T-cell (primary cell): ENCODE measurements around the gene CYP2D6. TPM values are rescaled to one million over a fixed set of nuclear protein-coding genes. Genes with fewer than 3 reads are reported as not detected.
"Not testable (repeated sequence)": the region's sequence is repeated elsewhere in the genome, so short reads cannot be mapped to it uniquely, and the experiment has no call there.

Experiments
- ATAC-seq, 4 experiments: fragments of 200-7000 bp in 3 of 4; fragments of 150-1000 bp in 1 of 4; cut with Tn5 transposase; replicated peaks in 1 of 4; 1 replicate in 3 of 4; 2 replicates in 1 of 4; pipeline ENCODE4 v1.10.0; 2021; ENCODE audit warnings: moderate library complexity in 3 of 4, mild to moderate bottlenecking in 2 of 4, moderate number of reproducible peaks in 1 of 4
- CTCF ChIA-PET, 2 donors: fragments of 300-600 bp; sonication (Branson Sonifier 250); formaldehyde crosslinking; loops; one replicate each; lab custom pipeline; 2022; ENCODE audit warnings: antibody characterized with exemption in 2 of 2; lab: Charles Lee
- POLR2A ChIA-PET, 2 donors: fragments of 300-600 bp; sonication (Branson Sonifier 250); formaldehyde crosslinking; loops; one replicate each; lab custom pipeline; 2022; ENCODE audit warnings: antibody characterized with exemption in 2 of 2; lab: Charles Lee
- DNase-seq, 35 experiments: peaks; one replicate each; pipeline versions ENCODE4 v3.0.0 to v3.0.0-alpha.2; 2013 to 2023
- H3K27ac ChIP-seq: one replicate; pipeline ENCODE4 v1.5.1; 2013; ENCODE audit warnings: low read length
- H3K27me3 ChIP-seq, 2 experiments: replicated peaks in 1 of 2; 1 replicate in 1 of 2; 2 replicates in 1 of 2; pipeline versions ENCODE4 v1.6.1 to v1.7.0; 2013; ENCODE audit warnings: low read length in 1 of 2, mixed read lengths in 1 of 2; ENCODE audit not compliant: control insufficient read depth in 2 of 2, insufficient read depth in 2 of 2; ENCODE audit errors: extremely low read depth in 1 of 2
- H3K36me3 ChIP-seq, 2 donors: 1 replicate in 1 of 2; 2 replicates in 1 of 2; pipeline versions ENCODE4 v1.6.1 to v1.7.0; 2013; ENCODE audit warnings: low read length in 1 of 2; ENCODE audit not compliant: control insufficient read depth in 2 of 2, insufficient read depth in 1 of 2; ENCODE audit errors: extremely low read depth in 1 of 2
- H3K4me1 ChIP-seq, 2 experiments: 1 replicate in 1 of 2; 2 replicates in 1 of 2; pipeline versions ENCODE4 v1.6.1 to v1.7.0; 2013; ENCODE audit warnings: low read length in 2 of 2, mixed read lengths in 1 of 2; ENCODE audit not compliant: insufficient read depth in 2 of 2, control insufficient read depth in 1 of 2; ENCODE audit errors: extremely low read depth in 1 of 2
- H3K4me3 ChIP-seq, 2 donors: 1 replicate in 1 of 2; 2 replicates in 1 of 2; pipeline versions ENCODE4 v1.5.1 to v1.7.0; 2013; ENCODE audit warnings: mild to moderate bottlenecking in 2 of 2, low read length in 1 of 2, moderate library complexity in 1 of 2; ENCODE audit not compliant: control insufficient read depth in 1 of 2; ENCODE audit errors: extremely low read depth in 1 of 2
- H3K9me3 ChIP-seq: 2 replicates; pipeline ENCODE4 v1.7.0; 2013
- H3K27ac Mint-ChIP-seq, 2 donors: one replicate each; pipeline ENCODE4 v1.8.0; 2020 to 2021; ENCODE audit warnings: mild to moderate bottlenecking in 2 of 2, mixed read lengths in 2 of 2
- H3K27me3 Mint-ChIP-seq, 2 donors: one replicate each; pipeline ENCODE4 v1.8.0; 2021 to 2022; ENCODE audit warnings: mixed read lengths in 2 of 2
- H3K36me3 Mint-ChIP-seq: one replicate; pipeline ENCODE4 v1.8.0; 2021; ENCODE audit warnings: mixed read lengths
- H3K4me1 Mint-ChIP-seq, 3 donors: one replicate each; pipeline ENCODE4 v1.8.0; 2020 to 2022; ENCODE audit warnings: mixed read lengths in 3 of 3, mild to moderate bottlenecking in 1 of 3
- H3K4me3 Mint-ChIP-seq, 3 donors: one replicate each; pipeline ENCODE4 v1.8.0; 2020 to 2022; ENCODE audit warnings: mild to moderate bottlenecking in 3 of 3, mixed read lengths in 3 of 3, moderate library complexity in 3 of 3
- H3K9me3 Mint-ChIP-seq, 3 donors: one replicate each; pipeline ENCODE4 v1.8.0; 2020 to 2022; ENCODE audit warnings: mixed read lengths in 3 of 3
- WGBS: methylation state at CpG from one replicate; pipeline ENCODE4 v1.1.5; 2013; ENCODE audit warnings: missing lambda C conversion rate; ENCODE audit not compliant: insufficient coverage; 5-methylcytosine and 5-hydroxymethylcytosine counted together
- total RNA-seq, 35 experiments: library from RNA in 6 of 35; stranded (reverse) in 6 of 35; fragments of 120-200 nt in 1 of 35; gene quantifications; one replicate each; pipeline versions ENCODE4 v1.2.1 to v1.2.4 and lab custom pipeline; 2013 to 2026

Gene CYP2D6
- total RNA-seq, 5 donors from 2014 or later (not counting 1 experiment from before 2014, with no cell fraction given): 4.5 to 9.8 (median 8.6) TPM

GRCh38 chr22:42115420-42115830 lies 15.2 kb downstream of the CYP2D6 start:
- ATAC-seq, CTCF ChIA-PET: not testable (repeated sequence)

GRCh38 chr22:42114721-42115120 lies 15.9 kb downstream of the CYP2D6 start:
- ChIA-PET POLR2A (no interaction called here), CTCF (no interaction called here)
- Histone ChIP-seq H3K27ac (no peak overlapping the region), H3K4me1 (peaks cover 2 to 6% of the 10 kb centered on the region in 2 experiments), H3K27me3 (no peaks in the 10 kb centered on the region), H3K4me3 (no peak overlapping the region), H3K36me3 (no peaks in the 10 kb centered on the region), H3K9me3 (peaks cover 9% of the 10 kb centered on the region)
- Mint-ChIP-seq H3K9me3 (peaks cover 7 to 17% (median 10%) of the 10 kb centered on the region in 3 donors), H3K27ac (no peak overlapping the region), H3K36me3 (peaks cover 14% of the 10 kb centered on the region), H3K4me1 (peaks cover 13 to 16% (median 14%) of the 10 kb centered on the region in 3 donors), H3K27me3 (no peaks in the 10 kb centered on the region), H3K4me3 (no peak overlapping the region)
- WGBS: 98% methylated on average over 7 of the region's 7 CpGs
- ATAC-seq (no peak), DNase-seq (no peak)

More at GRCh38 chr22:42115420-42115830, 15.2 kb downstream of the CYP2D6 start:
- H3K4me3 Mint-ChIP-seq, H3K27ac ChIP-seq, POLR2A ChIA-PET, H3K27me3 Mint-ChIP-seq, H3K36me3 ChIP-seq, H3K27me3 ChIP-seq, DNase-seq, H3K4me3 ChIP-seq, H3K9me3 ChIP-seq: not testable (repeated sequence)
- H3K9me3 Mint-ChIP-seq: peaks cover 7 to 17% (median 10%) of the 10 kb centered on the region in 3 donors
- WGBS: 65% methylated on average over 3 of the region's 6 CpGs
- H3K27ac Mint-ChIP-seq: peak overlapping the region in 1 of 2 donors; percentile 16
- peaks cover 7 to 13% of the 10 kb centered on the region in 2 experiments for H3K4me1 ChIP-seq
- peaks cover 19 to 23% (median 20%) of the 10 kb centered on the region in 3 donors for H3K4me1 Mint-ChIP-seq
- peaks cover 13% of the 10 kb centered on the region for H3K36me3 Mint-ChIP-seq

DNA sequence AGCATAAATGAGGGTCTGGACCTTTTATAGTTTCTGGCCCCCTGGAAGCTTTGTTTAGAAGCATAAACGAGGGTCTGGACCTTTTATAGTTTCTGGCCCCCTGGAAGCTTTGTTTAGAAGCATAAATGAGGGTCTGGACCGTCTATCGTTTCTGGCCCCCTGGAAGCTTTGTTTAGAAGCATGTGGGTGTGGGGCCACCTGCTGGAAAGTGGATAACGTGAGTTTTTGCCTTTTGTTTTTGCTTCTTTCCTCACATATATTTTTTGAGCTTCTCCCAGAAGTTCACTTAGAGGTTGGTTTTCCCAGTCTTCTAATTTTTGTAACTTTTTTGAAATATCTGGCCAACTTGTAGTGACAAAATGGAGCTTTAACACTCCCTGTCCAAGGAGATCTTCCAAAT lies 17.8 kb downstream of the CYP2D6 start:
- H3K4me3 Mint-ChIP-seq, ATAC-seq, H3K27ac Mint-ChIP-seq, H3K36me3 ChIP-seq, H3K9me3 ChIP-seq, H3K27me3 Mint-ChIP-seq, H3K27ac ChIP-seq, DNase-seq, H3K4me1 ChIP-seq, H3K27me3 ChIP-seq, H3K4me3 ChIP-seq, H3K4me1 Mint-ChIP-seq: not testable (repeated sequence)
- Mint-ChIP-seq H3K9me3 (peaks cover 7 to 17% (median 10%) of the 10 kb centered on the region in 3 donors), H3K36me3 (peaks cover 23% of the 10 kb centered on the region)
- POLR2A ChIA-PET: interaction anchor here in 1 of 2 donors (0.6 kb wide), 1 partner anchor 176 kb away, joined by 3 read pairs; no protein-coding TSS in a partner anchor
- CTCF ChIA-PET: interaction anchor here (0.6 to 1.2 kb wide), 2 partner anchors 22 to 73 kb away, joined by 5 to 7 read pairs; partner anchors contain the start of gene NDUFA6 (in 1 of the 2)
- WGBS: no CpG with 5 or more reads among the region's 4 CpGs

DNA sequence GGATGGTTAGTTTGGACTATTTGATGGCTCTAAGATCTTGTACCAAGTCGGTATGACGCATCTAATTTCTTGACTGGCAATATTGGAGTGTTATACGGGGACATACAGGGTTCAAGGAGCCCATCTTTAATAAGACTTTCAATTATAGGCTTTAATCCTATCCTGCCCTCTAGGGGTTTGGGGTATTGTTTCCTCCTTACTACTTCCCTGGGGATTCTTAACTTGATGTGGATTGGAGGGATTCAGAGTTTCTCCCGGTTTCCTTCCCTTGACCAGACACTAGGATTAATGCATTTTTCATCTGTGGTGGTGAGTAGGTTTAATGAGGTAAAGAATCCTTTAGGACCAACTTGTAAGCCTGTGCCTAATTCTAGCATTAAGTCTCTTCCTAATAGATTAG lies 18.8 kb downstream of the CYP2D6 start:
- CTCF ChIA-PET: no interaction called here
- POLR2A ChIA-PET: interaction anchor here in 1 of 2 donors (0.6 kb wide), 1 partner anchor 277 kb away, joined by 5 read pairs; no protein-coding TSS in a partner anchor
- Histone ChIP-seq H3K4me1 (no peaks in the 10 kb centered on the region), H3K9me3 (peaks cover 9% of the 10 kb centered on the region), H3K36me3 (no peaks in the 10 kb centered on the region), H3K27ac (no peak overlapping the region), H3K27me3 (no peaks in the 10 kb centered on the region), H3K4me3 (no peak overlapping the region)
- H3K27me3 Mint-ChIP-seq: no peaks in the 10 kb centered on the region
- H3K36me3 Mint-ChIP-seq: peaks cover 24% of the 10 kb centered on the region
- H3K4me3 Mint-ChIP-seq: no peak overlapping the region
- DNase-seq: no peak
- H3K27ac Mint-ChIP-seq: no peak overlapping the region
- no peak for ATAC-seq
- H3K9me3 Mint-ChIP-seq: peaks cover 7 to 17% (median 10%) of the 10 kb centered on the region in 3 donors
- peaks cover 0 to 2% (median 0%) of the 10 kb centered on the region in 3 donors for H3K4me1 Mint-ChIP-seq
- no CpG with 5 or more reads among the region's 4 CpGs for WGBS

DNA sequence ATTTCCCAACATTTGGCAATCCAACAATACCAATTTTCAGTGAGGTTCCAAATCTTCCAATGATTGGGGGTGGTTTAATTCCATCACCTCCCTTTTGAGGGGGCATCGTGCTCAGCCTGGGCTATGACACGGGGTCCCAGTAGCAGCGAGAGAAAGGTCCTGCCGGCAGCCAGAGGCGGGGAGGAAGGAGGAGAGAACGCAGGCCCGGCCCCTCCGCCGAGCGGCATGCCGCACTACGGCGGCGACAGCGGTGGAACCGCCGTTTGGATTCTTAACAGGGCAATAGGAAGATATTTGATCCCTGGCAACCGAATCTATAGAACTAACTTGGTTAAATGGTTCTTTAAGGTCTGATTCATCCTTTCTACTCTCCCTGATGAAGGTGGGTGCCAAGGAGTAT lies 21.8 kb downstream of the CYP2D6 start:
- Mint-ChIP-seq H3K4me3 (no peak overlapping the region), H3K27ac (no peak overlapping the region), H3K36me3 (peaks cover 21% of the 10 kb centered on the region), H3K9me3 (peaks cover 0 to 4% (median 3%) of the 10 kb centered on the region in 3 donors), H3K27me3 (no peaks in the 10 kb centered on the region), H3K4me1 (peaks cover 0 to 12% (median 0%) of the 10 kb centered on the region in 3 donors)
- Histone ChIP-seq H3K4me1 (no peaks in the 10 kb centered on the region), H3K4me3 (no peak overlapping the region), H3K9me3 (peaks cover 3% of the 10 kb centered on the region), H3K27ac (no peak overlapping the region), H3K27me3 (no peaks in the 10 kb centered on the region), H3K36me3 (no peaks in the 10 kb centered on the region)
- ChIA-PET CTCF (no interaction called here), POLR2A (no interaction called here)
- WGBS: no CpG with 5 or more reads among the region's 18 CpGs
- ATAC-seq (no peak), DNase-seq (no peak)

DNA sequence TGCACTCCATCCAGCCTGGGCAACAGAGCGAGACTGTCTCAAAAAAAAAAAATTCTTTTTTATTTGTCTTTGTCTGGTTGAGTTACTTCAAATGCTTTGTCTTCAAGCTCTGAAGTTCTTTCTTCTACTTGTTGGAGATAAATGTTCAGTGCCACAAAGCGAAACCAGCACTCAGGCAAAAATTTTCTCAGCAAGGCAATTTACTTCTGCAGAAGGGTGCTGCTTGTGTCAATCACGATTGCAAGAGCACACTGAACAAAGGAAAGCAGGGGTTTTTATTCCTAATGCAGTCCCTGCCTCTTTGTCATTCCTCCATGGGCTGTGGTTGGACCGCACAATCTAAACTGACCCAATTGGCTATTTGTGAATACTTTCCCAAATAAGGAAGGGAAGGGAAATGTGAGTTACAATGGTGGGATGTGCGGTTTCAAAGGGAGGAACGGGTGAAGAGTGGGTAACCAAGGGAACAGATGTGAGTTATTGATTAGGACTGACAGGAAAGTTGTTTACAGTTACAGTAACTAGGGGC lies 26.2 kb downstream of the CYP2D6 start:
- H3K27me3 Mint-ChIP-seq, H3K36me3 ChIP-seq, H3K9me3 ChIP-seq, H3K27me3 ChIP-seq, CTCF ChIA-PET, H3K4me1 ChIP-seq, ATAC-seq, H3K27ac ChIP-seq, H3K4me3 Mint-ChIP-seq, DNase-seq, H3K4me3 ChIP-seq, POLR2A ChIA-PET: not testable (repeated sequence)
- WGBS: 94% methylated on average over 2 of the region's 6 CpGs
- Mint-ChIP-seq H3K9me3 (peaks cover under 1 to 12% (median 9%) of the 10 kb centered on the region in 3 donors), H3K36me3 (peaks cover 33% of the 10 kb centered on the region), H3K4me1 (peaks cover 0 to 12% (median 0%) of the 10 kb centered on the region in 3 donors), H3K27ac (peak overlapping the region in 1 of 2 donors; percentile 38)
